HEK293T (cell line): Measurements from ENCODE around the gene LCORL.
"Not testable (repeated sequence)": the region's sequence is repeated elsewhere in the genome, so short reads cannot be mapped to it uniquely, and the experiment has no call there.

Experiments used
- CTCF ChIA-PET: fragments of 350-600 bp; formaldehyde crosslinking; extraction: SDS; loops from one replicate; lab custom pipeline; 2021; ENCODE audit warnings: antibody characterized with exemption, inconsistent platforms; lab: Yijun Ruan, JAX
- POLR2A ChIA-PET: fragments of 350-600 bp; formaldehyde crosslinking; extraction: SDS; loops from one replicate; lab custom pipeline; 2020; ENCODE audit warnings: antibody characterized with exemption, inconsistent platforms; lab: Yijun Ruan, JAX
- DNase-seq: peaks from one replicate; pipeline ENCODE4 v3.0.0; 2012; ENCODE audit warnings: mixed read lengths; ENCODE audit errors: extremely low spot score
- ARNT ChIP-seq: fragments of 450-650 bp; IDR thresholded peaks from 2 replicates; pipeline ENCODE4 v1.6.1; 2017; ENCODE audit warnings: mild to moderate bottlenecking
- BHLHE40 ChIP-seq: fragments of 450-650 bp; IDR thresholded peaks from 2 replicates; pipeline ENCODE4 v1.6.1; 2016; ENCODE audit warnings: mild to moderate bottlenecking, moderate library complexity, borderline replicate concordance
- CTBP1 ChIP-seq: fragments of 450-650 bp; IDR thresholded peaks from 2 replicates; pipeline ENCODE4 v1.6.1; 2016; ENCODE audit warnings: borderline replicate concordance
- ELF4 ChIP-seq: fragments of 450-650 bp; IDR thresholded peaks from 2 replicates; pipeline ENCODE4 v1.6.1; 2017; ENCODE audit warnings: antibody characterized with exemption
- FOXA1 ChIP-seq: fragments of 450-650 bp; IDR thresholded peaks from 2 replicates; pipeline ENCODE4 v1.6.1; 2016; ENCODE audit warnings: mild to moderate bottlenecking
- FOXK2 ChIP-seq: fragments of 450-650 bp; IDR thresholded peaks from 2 replicates; pipeline ENCODE4 v1.6.1; 2016; ENCODE audit warnings: mild to moderate bottlenecking
- FOXM1 ChIP-seq: fragments of 450-650 bp; IDR thresholded peaks from 2 replicates; pipeline ENCODE4 v1.6.1; 2017; ENCODE audit warnings: mild to moderate bottlenecking, borderline replicate concordance
- HDGF ChIP-seq: fragments of 450-650 bp; IDR thresholded peaks from 2 replicates; pipeline ENCODE4 v1.6.1; 2017; ENCODE audit warnings: antibody characterized with exemption, borderline replicate concordance
- L3MBTL2 ChIP-seq: fragments of 450-650 bp; conservative IDR thresholded peaks from 2 replicates; pipeline ENCODE4 v1.6.1; 2016; ENCODE audit warnings: mild to moderate bottlenecking
- LEF1 ChIP-seq: fragments of 450-650 bp; IDR thresholded peaks from 2 replicates; pipeline ENCODE4 v1.6.1; 2017; ENCODE audit warnings: mild to moderate bottlenecking, borderline replicate concordance
- NFRKB ChIP-seq: fragments of 450-650 bp; IDR thresholded peaks from 2 replicates; pipeline ENCODE4 v1.6.1; 2016; ENCODE audit warnings: mild to moderate bottlenecking, moderate library complexity
- SP1 ChIP-seq: fragments of 450-650 bp; IDR thresholded peaks from 2 replicates; pipeline ENCODE4 v1.6.1; 2017
- SUZ12 ChIP-seq: fragments of 450-650 bp; IDR thresholded peaks from 2 replicates; pipeline ENCODE4 v1.6.1; 2016; ENCODE audit warnings: mild to moderate bottlenecking
- TARDBP ChIP-seq: fragments of 450-650 bp; IDR thresholded peaks from 2 replicates; pipeline ENCODE4 v1.6.1; 2016
- ZNF384 ChIP-seq: fragments of 450-650 bp; IDR thresholded peaks from 2 replicates; pipeline ENCODE4 v1.6.1; 2016
- TF ChIP-seq, protein P1 (sequence below): fragments of 450-650 bp; IDR thresholded peaks from 2 replicates; pipeline ENCODE4 v1.6.1; 2016

LCORL gene

DNA sequence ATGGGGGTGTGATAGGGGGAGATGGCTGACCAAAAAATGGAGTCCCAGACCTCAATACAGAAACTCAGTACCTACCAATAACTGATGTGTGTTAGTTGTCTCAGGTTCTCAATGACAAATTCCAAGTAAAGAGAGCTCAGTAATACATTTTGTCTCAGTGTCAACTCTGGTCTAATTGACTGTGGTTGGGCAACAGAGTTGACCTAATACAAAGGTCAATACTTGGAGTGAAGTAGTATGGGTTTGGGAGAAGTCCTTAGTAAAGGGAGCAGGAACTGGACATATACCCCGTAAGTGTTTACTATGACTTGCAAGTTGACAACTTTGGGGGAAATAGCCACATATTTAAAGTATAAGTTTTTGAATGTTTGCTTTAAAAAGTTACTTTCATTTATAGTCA is 20.5 kb upstream of the LCORL start:
- POLR2A ChIA-PET: no interaction called here
- TF ChIP-seq FOXA1: no peak
- TF ChIP-seq, protein P1, sequence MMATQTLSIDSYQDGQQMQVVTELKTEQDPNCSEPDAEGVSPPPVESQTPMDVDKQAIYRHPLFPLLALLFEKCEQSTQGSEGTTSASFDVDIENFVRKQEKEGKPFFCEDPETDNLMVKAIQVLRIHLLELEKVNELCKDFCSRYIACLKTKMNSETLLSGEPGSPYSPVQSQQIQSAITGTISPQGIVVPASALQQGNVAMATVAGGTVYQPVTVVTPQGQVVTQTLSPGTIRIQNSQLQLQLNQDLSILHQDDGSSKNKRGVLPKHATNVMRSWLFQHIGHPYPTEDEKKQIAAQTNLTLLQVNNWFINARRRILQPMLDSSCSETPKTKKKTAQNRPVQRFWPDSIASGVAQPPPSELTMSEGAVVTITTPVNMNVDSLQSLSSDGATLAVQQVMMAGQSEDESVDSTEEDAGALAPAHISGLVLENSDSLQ: no peak
- no peak for TF ChIP-seq FOXM1
- no peak for TF ChIP-seq FOXK2
- CTCF ChIA-PET: no interaction called here
- no peak for DNase-seq

DNA sequence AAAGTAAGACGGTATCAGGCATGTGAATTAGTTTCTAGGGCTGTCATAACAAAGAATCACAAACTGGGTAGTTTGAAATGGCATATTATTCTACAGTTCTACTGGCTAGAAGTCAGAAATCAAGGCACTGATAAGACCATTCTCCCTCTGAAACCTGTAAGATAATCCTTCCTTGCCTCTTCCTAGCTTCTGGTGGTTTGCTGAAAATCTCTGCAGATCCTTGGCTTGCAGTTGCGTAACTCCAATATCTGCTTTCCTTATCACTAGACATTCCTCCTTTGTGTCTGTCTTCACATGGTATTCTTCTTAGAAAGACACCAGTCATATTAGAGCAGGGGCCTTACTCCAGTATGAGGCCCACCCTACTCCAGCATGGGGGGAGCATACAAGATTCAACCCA is 19.6 kb upstream of the LCORL start:
- ChIA-PET CTCF (no interaction called here), POLR2A (no interaction called here)
- DNase-seq: no peak
- TF ChIP-seq SP1 (no peak), FOXA1 (no peak), CTBP1 (no peak), LEF1 (no peak), ARNT (no peak), HDGF (no peak), FOXK2 (no peak), ZNF384 (no peak), FOXM1 (no peak)

DNA sequence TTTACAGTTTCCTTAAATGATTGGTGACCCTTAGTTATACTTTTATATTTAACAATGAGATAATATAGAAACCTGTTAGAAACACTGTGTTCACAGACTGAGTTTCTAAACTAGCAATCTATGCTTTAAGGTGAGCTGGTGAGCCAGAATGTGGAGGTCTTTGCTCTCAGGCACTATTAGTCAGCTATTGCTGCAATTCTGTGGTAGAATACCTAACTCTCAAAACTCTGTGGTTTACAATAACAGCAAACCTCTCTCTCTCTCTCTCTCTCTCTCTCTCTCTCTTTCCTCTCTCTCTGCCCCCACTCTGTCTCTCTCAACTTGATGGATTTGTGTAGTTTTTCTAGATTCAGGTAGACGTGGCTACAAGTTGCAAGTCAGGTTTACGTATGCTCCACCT is 17.6 kb upstream of the LCORL start:
- DNase-seq: no peak
- CTCF ChIA-PET: no interaction called here
- POLR2A ChIA-PET: no interaction called here
- no peak for TF ChIP-seq L3MBTL2
- no peak for TF ChIP-seq LEF1
- TF ChIP-seq BHLHE40: no peak
- TF ChIP-seq ARNT: no peak
- TF ChIP-seq ZNF384: no peak
- no peak for TF ChIP-seq FOXM1
- no peak for TF ChIP-seq NFRKB
- TF ChIP-seq FOXK2: no peak
- TF ChIP-seq ELF4: no peak

DNA sequence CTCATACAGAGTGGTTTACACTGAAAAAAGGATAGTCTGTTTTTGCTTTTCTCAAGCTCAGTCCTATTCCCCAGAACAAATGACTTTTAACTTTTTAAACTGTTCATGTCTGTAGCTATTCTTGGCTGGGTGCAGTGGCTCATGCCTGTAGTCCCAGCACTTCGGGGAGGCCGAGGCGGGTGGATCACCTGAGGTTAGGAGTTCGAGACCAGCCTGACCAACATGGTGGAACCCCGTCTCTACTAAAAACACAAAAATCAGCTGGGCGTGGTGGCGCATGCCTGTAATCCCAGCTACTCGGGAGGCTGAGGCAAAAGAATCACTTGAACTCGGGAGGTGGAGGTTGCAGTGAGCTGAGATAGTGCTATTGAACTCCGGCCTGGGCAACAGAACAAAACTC is 14.8 kb upstream of the LCORL start:
- POLR2A ChIA-PET, DNase-seq, CTCF ChIA-PET: not testable (repeated sequence)

DNA sequence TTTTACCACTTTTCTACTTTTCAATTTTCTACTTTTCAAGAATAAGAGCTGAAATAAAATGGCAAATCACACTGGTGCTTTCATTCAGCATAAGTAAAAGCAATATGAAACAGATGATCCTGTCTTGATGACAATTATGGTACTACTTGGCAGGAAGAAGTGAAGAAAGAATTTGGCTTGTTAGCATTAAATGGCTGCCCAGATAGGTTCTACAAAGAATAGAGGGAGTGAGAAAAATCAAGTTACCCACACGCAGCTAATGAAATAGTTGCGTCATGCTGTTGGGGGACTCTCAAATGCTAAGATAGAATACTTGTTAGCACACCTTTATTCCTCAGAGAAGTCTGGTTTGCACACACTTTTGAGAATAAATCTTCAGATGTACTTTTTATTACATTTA is 12.5 kb upstream of the LCORL start:
- DNase-seq: no peak
- CTCF ChIA-PET: no interaction called here
- TF ChIP-seq L3MBTL2 (no peak), ARNT (no peak), HDGF (no peak), BHLHE40 (no peak), SP1 (no peak), FOXK2 (no peak), CTBP1 (no peak), NFRKB (no peak), TARDBP (no peak), FOXA1 (no peak), SUZ12 (no peak)
- TF ChIP-seq, protein P1: no peak
- POLR2A ChIA-PET: no interaction called here

DNA sequence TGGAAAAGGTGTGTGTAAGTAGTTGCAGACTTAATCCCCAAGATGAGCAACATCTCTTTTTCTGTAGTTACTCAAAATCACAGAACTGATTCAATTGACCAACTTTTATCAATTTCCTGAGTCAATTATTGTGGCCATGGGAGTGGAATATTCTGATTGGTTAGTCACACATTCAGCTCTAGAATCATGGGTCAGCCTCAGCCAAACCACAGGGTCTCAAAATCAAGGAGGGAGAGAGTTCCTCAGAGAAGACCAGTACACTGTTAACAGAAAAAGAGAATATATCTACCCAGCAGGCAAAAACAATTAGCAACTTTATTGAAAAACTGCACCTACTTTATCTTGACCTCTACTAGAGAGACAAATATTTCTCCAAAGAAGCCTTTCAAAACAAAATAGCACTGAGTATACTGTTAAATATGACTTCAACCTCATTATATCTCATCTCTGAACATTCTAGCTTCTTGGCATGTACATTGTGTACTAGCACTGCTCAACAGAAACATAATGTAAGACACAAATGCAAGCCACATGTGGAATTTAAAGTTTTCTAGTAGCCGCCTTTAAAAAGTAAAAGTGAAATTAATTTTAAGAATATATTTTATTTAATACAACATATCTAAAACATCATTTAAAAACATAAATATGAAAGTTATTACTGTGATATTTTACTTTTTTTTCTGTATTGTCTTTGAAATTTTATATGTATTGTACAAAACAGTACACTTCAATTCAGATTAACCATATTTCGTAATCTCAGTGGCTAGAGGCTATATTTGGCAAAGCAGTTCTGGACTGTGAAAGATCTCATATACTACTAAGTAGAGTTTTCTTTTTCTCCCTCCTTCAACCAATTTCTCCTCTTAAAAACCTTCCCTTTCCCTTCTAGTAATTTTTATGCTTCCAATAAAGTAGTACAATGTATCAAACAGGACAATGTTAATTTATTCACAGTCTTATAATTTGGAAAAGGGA is 11.8 kb upstream of the LCORL start:
- ChIA-PET CTCF (no interaction called here), POLR2A (interaction anchor here (0.9 kb wide), 1 partner anchor 459 kb away, joined by 3 read pairs; no protein-coding TSS in a partner anchor)
- no peak for TF ChIP-seq NFRKB
- TF ChIP-seq ELF4: no peak
- no peak for DNase-seq

DNA sequence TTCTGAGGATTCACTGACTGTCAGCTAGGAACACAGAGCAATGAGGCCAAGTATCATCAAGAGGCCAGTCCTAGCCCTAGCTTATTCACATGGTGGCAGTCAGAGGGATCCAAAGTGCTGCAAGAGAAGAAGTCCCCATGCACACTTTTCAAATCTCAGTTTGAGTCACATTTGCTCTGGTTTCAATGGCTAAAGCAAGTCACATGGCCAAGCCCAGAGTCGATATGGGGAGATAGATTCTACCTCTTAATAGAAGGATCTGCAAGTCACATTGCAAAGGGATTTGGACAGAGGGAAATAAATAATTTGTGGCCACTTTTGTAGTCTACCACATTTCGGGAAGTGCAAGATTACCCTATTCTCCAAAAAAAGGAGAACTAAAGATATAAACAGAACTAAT is 3.7 kb upstream of the LCORL start:
- TF ChIP-seq TARDBP (no peak), SP1 (no peak), FOXM1 (no peak), NFRKB (no peak), HDGF (no peak), ZNF384 (no peak), BHLHE40 (no peak), ARNT (no peak), ELF4 (no peak), CTBP1 (no peak), LEF1 (no peak), L3MBTL2 (no peak), FOXA1 (no peak), FOXK2 (no peak), SUZ12 (no peak)
- TF ChIP-seq, protein P1: no peak
- DNase-seq: no peak
- ChIA-PET CTCF (interaction anchor here (0.7 kb wide), 1 partner anchor 64 kb away, joined by 3 read pairs; no protein-coding TSS in a partner anchor), POLR2A (no interaction called here)
